Measurements from ENCODE around the gene DGCR8. TPM values are rescaled to one million over a fixed set of nuclear protein-coding genes. Genes with fewer than 3 reads are reported as not detected.

The DGCR8 gene
- total RNA-seq, 4 donors from 2014 or later = 16.9 to 27.6 (median 25.5) TPM

GRCh38 chr22:20087319-20088262, 7.5 kb downstream of the DGCR8 start:
- TF ChIP-seq POLR2A (IDR thresholded peaks at IDR 0.05) (no peak), POLR2AphosphoS5 (IDR thresholded peaks at IDR 0.05) (no peak), EP300 (IDR thresholded peaks at IDR 0.05) (no peak), CTCF (IDR thresholded peaks at IDR 0.05) (no peak)
- Histone ChIP-seq H3K9me3 (no peaks in the 10 kb centered on the region), H3K4me1 (peaks cover 0 to 35% (median 20%) of the 10 kb centered on the region in 3 donors), H3K27me3 (no peaks in the 10 kb centered on the region), H3K4me3 (no peak overlapping the region), H3K27ac (no peak overlapping the region), H3K36me3 (peaks cover 0 to 72% of the 10 kb centered on the region in 2 donors)
- no peak for ATAC-seq
- 79 to 84% methylated on average over 4 to 5 of the region's 14 CpGs for WGBS, 2 donors (ENCODE audit: low coverage in 1 of 2)

- Histone ChIP-seq H3K27ac (no peak overlapping the region), H3K4me1 (peaks cover 0 to 29% (median 15%) of the 10 kb centered on the region in 3 donors), H3K9me3 (no peaks in the 10 kb centered on the region), H3K36me3 (peaks cover 0 to 78% of the 10 kb centered on the region in 2 donors), H3K4me3 (no peak overlapping the region), H3K27me3 (no peaks in the 10 kb centered on the region)
- no peak for ATAC-seq
- TF ChIP-seq EP300 (IDR thresholded peaks at IDR 0.05) = no peak
- no peak for TF ChIP-seq CTCF (IDR thresholded peaks at IDR 0.05)
- TF ChIP-seq POLR2A (IDR thresholded peaks at IDR 0.05) = no peak
- TF ChIP-seq POLR2AphosphoS5 (IDR thresholded peaks at IDR 0.05) = no peak
- WGBS, 2 donors (ENCODE audit: low coverage in 1 of 2) = 87 to 92% methylated on average over 2 to 3 of the region's 8 CpGs
Measured at GRCh38 chr22:20088263-20088648, 8.2 kb downstream of the DGCR8 start.

GRCh38 chr22:20089226-20089976, 9.4 kb downstream of the DGCR8 start:
- Histone ChIP-seq H3K36me3 (peaks cover 0 to 90% of the 10 kb centered on the region in 2 donors), H3K27me3 (no peaks in the 10 kb centered on the region), H3K27ac (no peak overlapping the region), H3K4me3 (no peak overlapping the region), H3K4me1 (peaks cover 0 to 17% (median 8%) of the 10 kb centered on the region in 3 donors), H3K9me3 (no peaks in the 10 kb centered on the region)
- WGBS, 2 donors (ENCODE audit: low coverage in 1 of 2) = 89 to 90% methylated on average over 4 to 10 of the region's 17 CpGs
- no peak for ATAC-seq
- TF ChIP-seq EP300 (IDR thresholded peaks at IDR 0.05) = no peak
- TF ChIP-seq CTCF (IDR thresholded peaks at IDR 0.05) = no peak
- TF ChIP-seq POLR2AphosphoS5 (IDR thresholded peaks at IDR 0.05) = no peak
- TF ChIP-seq POLR2A (IDR thresholded peaks at IDR 0.05) = no peak

- 87 to 97% methylated on average over 7 to 9 of the region's 11 CpGs for WGBS, 2 donors (ENCODE audit: low coverage in 1 of 2)
- peaks cover 0 to 10% (median under 1%) of the 10 kb centered on the region in 3 donors for H3K4me1 ChIP-seq
- peaks cover 0 to 97% of the 10 kb centered on the region in 2 donors for H3K36me3 ChIP-seq
- TF ChIP-seq CTCF (IDR thresholded peaks at IDR 0.05) = no peak
- no peak for TF ChIP-seq POLR2AphosphoS5 (IDR thresholded peaks at IDR 0.05)
- no peak for TF ChIP-seq EP300 (IDR thresholded peaks at IDR 0.05)
- no peak for TF ChIP-seq POLR2A (IDR thresholded peaks at IDR 0.05)
- no peak overlapping the region for H3K4me3 ChIP-seq
- no peak overlapping the region for H3K27ac ChIP-seq
- no peaks in the 10 kb centered on the region for H3K9me3 ChIP-seq
- no peak for ATAC-seq
- H3K27me3 ChIP-seq = no peaks in the 10 kb centered on the region
Measured at GRCh38 chr22:20089977-20090729, 10.1 kb downstream of the DGCR8 start.
